Endothelial cell of umbilical vein (primary cell): ENCODE results near the gene DTD2. TPM values are rescaled to one million over a fixed set of nuclear protein-coding genes. Genes with fewer than 3 reads are reported as not detected.

ENCODE experiments used
- BruUV-seq: library from RNA; stranded (reverse); fragments of 400-500 nt; replicated peaks from 2 replicates; lab custom pipeline; 2021; lab: Mats Ljungman, UMichigan
- CTCF ChIA-PET: fragments of 300-600, 350-600 bp; sonication (Branson Sonifier 250); formaldehyde crosslinking; loops from one replicate; lab custom pipeline; 2021; ENCODE audit warnings: antibody characterized with exemption, inconsistent platforms; lab: Charles Lee
- POLR2A ChIA-PET: fragments of 300-600, 350-600 bp; sonication (Branson Sonifier 250); formaldehyde crosslinking; loops from one replicate; lab custom pipeline; 2021; ENCODE audit warnings: antibody characterized with exemption, inconsistent platforms; lab: Charles Lee
- DNase-seq: peaks from one replicate; pipeline ENCODE4 v3.0.0-alpha.2; 2011; ENCODE audit warnings: low read depth, low spot score
- FAIRE-seq: peaks from 2 replicates; lab custom pipeline; 2011; peaks lifted over from hg19 to GRCh38; lab: Jason Lieb, UNC
- H2AFZ ChIP-seq: 2 replicates; pipeline ENCODE4 v1.6.0; 2012; ENCODE audit warnings: low read depth, low read length, control low read depth, inconsistent platforms
- H3K27ac ChIP-seq: 2 replicates; pipeline ENCODE4 v1.5.1; 2011; ENCODE audit warnings: low read depth, mild to moderate bottlenecking, control low read depth, low read length, moderate library complexity; ENCODE audit not compliant: insufficient read depth
- H3K27me3 ChIP-seq, 2 experiments: 2 replicates each; pipeline versions ENCODE4 v1.6.0 to v1.6.1; 2011; ENCODE audit warnings: low read length in 2 of 2, mixed read lengths in 1 of 2; ENCODE audit not compliant: control insufficient read depth in 2 of 2, insufficient read depth in 2 of 2
- H3K36me3 ChIP-seq, 2 experiments: 2 replicates in 1 of 2; 3 replicates in 1 of 2; pipeline ENCODE4 v1.5.1; 2011; ENCODE audit warnings: low read length in 2 of 2, mild to moderate bottlenecking in 1 of 2, moderate library complexity in 1 of 2; ENCODE audit not compliant: control insufficient read depth in 2 of 2, insufficient read depth in 2 of 2; ENCODE audit errors: extremely low read depth in 1 of 2
- H3K4me1 ChIP-seq: 3 replicates; pipeline ENCODE4 v1.5.1; 2011; ENCODE audit warnings: mild to moderate bottlenecking, low read length; ENCODE audit not compliant: control insufficient read depth, insufficient read depth; ENCODE audit errors: extremely low read depth
- H3K4me2 ChIP-seq: 2 replicates; pipeline ENCODE4 v1.6.1; 2011; ENCODE audit warnings: low read length, control low read depth, mixed read lengths; ENCODE audit not compliant: insufficient read depth
- H3K4me3 ChIP-seq, 3 experiments: fragments of 200-600 bp in 1 of 3; sonication (generic), shearing (Covaris generic) in 1 of 3; replicated peaks in 1 of 3; 2 replicates each; pipeline ENCODE4 v1.5.1; 2011 to 2016; ENCODE audit warnings: control low read depth in 3 of 3, low read length in 3 of 3, mild to moderate bottlenecking in 2 of 3, inconsistent platforms in 1 of 3, low read depth in 1 of 3, moderate library complexity in 1 of 3; ENCODE audit not compliant: insufficient read depth in 1 of 3
- H3K79me2 ChIP-seq: 2 replicates; pipeline ENCODE4 v1.6.0; 2012; ENCODE audit warnings: low read length, inconsistent platforms; ENCODE audit not compliant: control insufficient read depth, insufficient read depth
- H3K9ac ChIP-seq: replicated peaks from 2 replicates; pipeline ENCODE3; 2011; ENCODE audit warnings: low read length, control low read depth; ENCODE audit not compliant: insufficient read depth; ENCODE audit errors: extremely low read depth
- H3K9me1 ChIP-seq: replicated peaks from 3 replicates; pipeline ENCODE4 v1.6.0; 2011; ENCODE audit warnings: mild to moderate bottlenecking, low read length; ENCODE audit not compliant: control insufficient read depth, insufficient read depth; ENCODE audit errors: extremely low read depth
- H3K9me3 ChIP-seq: replicated peaks from 2 replicates; pipeline ENCODE4 v1.5.1; 2012; ENCODE audit warnings: low read length, inconsistent platforms; ENCODE audit not compliant: control insufficient read depth, insufficient read depth
- H4K20me1 ChIP-seq: replicated peaks from 2 replicates; pipeline ENCODE3; 2011; ENCODE audit warnings: mild to moderate bottlenecking, low read length; ENCODE audit not compliant: control insufficient read depth, insufficient read depth; ENCODE audit errors: extremely low read depth
- EZH2 ChIP-seq: IDR thresholded peaks from 2 replicates; pipeline ENCODE4 v1.6.1; 2012; ENCODE audit warnings: borderline replicate concordance, low read depth, mild to moderate bottlenecking, moderate library complexity, low read length, inconsistent platforms; ENCODE audit not compliant: severe bottlenecking
- FOS ChIP-seq: IDR thresholded peaks from 2 replicates; pipeline ENCODE4 v1.6.1; 2011; ENCODE audit warnings: mild to moderate bottlenecking, low read length, moderate library complexity, borderline replicate concordance; ENCODE audit not compliant: insufficient read depth
- GATA2 ChIP-seq: IDR thresholded peaks from 2 replicates; pipeline ENCODE4 v1.7.0; 2011; ENCODE audit warnings: low read depth, mild to moderate bottlenecking, moderate library complexity, mixed read lengths, low read length; ENCODE audit not compliant: insufficient read length, insufficient read depth
- JUN ChIP-seq: IDR thresholded peaks from 2 replicates; pipeline ENCODE4 v1.6.1; 2011; ENCODE audit warnings: borderline replicate concordance, low read depth; ENCODE audit not compliant: insufficient read length, insufficient read depth
- MYC ChIP-seq: IDR thresholded peaks from one replicate; pipeline ENCODE4 v1.6.1; 2011; ENCODE audit warnings: mild to moderate bottlenecking, low read depth, low read length
- POLR2A ChIP-seq: IDR thresholded peaks from 2 replicates; pipeline ENCODE4 v1.6.1; 2012; ENCODE audit warnings: low read depth, mild to moderate bottlenecking, control low read depth, low read length
- POLR2AphosphoS5 ChIP-seq: IDR thresholded peaks from 2 replicates; pipeline ENCODE4 v1.6.1; 2012; ENCODE audit warnings: low read depth, mild to moderate bottlenecking, control low read depth, low read length, moderate library complexity; ENCODE audit not compliant: insufficient read depth
- dilution Hi-C: fragments of 300-500 bp; cut with MboI; formaldehyde crosslinking; loops from one replicate; pipeline ENCODE4 v1.15.0; 2019; ENCODE audit warnings: low sequenced_read_pairs; ENCODE audit not compliant: extremely low pct_ligation_motif_present
- intact Hi-C: fragments of 100-400 bp; cut with micrococcal nuclease; formaldehyde crosslinking; loops from one replicate; pipeline ENCODE4 v1.10.0; 2022
- polyA plus RNA-seq, 4 experiments: library from polyadenylated mRNA; depleted of rRNA in 3 of 4; stranded (reverse) in 3 of 4; unstranded in 1 of 4; fragments of >200 nt; gene quantifications; 2 replicates each; pipeline versions ENCODE4 v1.2.1 to v1.2.3, GENCODE V29; 2011 to 2012; ENCODE audit warnings: missing spikeins in 1 of 4
- total RNA-seq: library from RNA; stranded (reverse); gene quantifications from 2 replicates; pipeline ENCODE4 v1.2.3, GENCODE V29; 2021
- TF ChIP-seq, protein P1 (sequence below), 2 donors: IDR thresholded peaks; 1 replicate in 1 of 2; 2 replicates in 1 of 2; pipeline ENCODE4 v1.5.1; 2011; ENCODE audit warnings: low read length in 2 of 2, mild to moderate bottlenecking in 2 of 2, moderate library complexity in 2 of 2, control low read depth in 1 of 2, inconsistent platforms in 1 of 2, low read depth in 1 of 2; ENCODE audit not compliant: insufficient read depth in 1 of 2; ENCODE audit errors: extremely low read depth in 1 of 2
- TF ChIP-seq, protein P2 (sequence below): IDR thresholded peaks from 2 replicates; pipeline ENCODE4 v1.6.1; 2011; ENCODE audit not compliant: insufficient read depth, insufficient read length

The DTD2 gene
- total and polyA plus RNA-seq, 2 donors (not counting 3 experiments of a cell fraction or from before 2014, with no cell fraction given) = 9.2 to 14.4 TPM

DNA sequence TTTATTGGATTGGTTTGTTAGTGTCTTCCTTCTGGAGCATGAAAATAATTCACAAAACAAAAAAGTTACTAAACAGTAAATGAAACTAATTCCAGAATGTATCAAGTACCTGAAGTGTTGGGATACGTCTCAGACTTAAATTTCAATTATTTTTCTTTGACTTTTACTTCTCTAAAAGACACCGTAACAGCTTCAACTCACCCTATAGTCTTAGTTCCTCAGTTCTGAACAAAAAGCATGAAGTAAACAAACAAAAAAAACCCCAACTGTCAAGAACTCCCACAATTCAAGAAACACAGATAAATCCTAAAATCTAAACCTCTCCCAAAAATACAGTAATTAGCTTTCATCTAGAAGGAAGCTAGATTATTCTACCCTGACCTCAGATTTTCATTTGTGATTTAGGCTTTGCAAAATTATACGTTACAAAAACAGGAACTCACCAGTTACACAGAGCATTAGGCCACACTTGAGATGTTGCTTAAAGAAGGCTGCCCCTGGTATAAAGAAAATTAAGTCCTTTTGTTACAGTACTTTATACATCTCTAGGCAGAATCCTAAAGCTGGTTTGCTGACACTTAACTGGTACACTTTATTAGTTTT, 47.2 kb downstream of the DTD2 start:
- Histone ChIP-seq H2AFZ (no peak overlapping the region), H3K4me2 (no peak overlapping the region), H3K9me1 (peaks cover 2% of the 10 kb centered on the region), H3K27me3 (no peaks in the 10 kb centered on the region), H3K27ac (no peak overlapping the region), H3K79me2 (peaks cover 25% of the 10 kb centered on the region), H3K4me1 (peaks cover 11% of the 10 kb centered on the region), H4K20me1 (no peaks in the 10 kb centered on the region), H3K4me3 (no peak overlapping the region), H3K9ac (no peak overlapping the region), H3K36me3 (no peaks in the 10 kb centered on the region), H3K9me3 (no peaks in the 10 kb centered on the region)
- ChIA-PET CTCF (interaction anchor here (0.8 kb wide), 1 partner anchor 40 kb away, joined by 5 read pairs; no protein-coding TSS in a partner anchor), POLR2A (no interaction called here)
- DNase-seq (no peak), FAIRE-seq (no peak)
- intact Hi-C loops (no loop called here), dilution Hi-C loops (no loop called here)
- TF ChIP-seq POLR2AphosphoS5 = no peak
- TF ChIP-seq, protein P1, sequence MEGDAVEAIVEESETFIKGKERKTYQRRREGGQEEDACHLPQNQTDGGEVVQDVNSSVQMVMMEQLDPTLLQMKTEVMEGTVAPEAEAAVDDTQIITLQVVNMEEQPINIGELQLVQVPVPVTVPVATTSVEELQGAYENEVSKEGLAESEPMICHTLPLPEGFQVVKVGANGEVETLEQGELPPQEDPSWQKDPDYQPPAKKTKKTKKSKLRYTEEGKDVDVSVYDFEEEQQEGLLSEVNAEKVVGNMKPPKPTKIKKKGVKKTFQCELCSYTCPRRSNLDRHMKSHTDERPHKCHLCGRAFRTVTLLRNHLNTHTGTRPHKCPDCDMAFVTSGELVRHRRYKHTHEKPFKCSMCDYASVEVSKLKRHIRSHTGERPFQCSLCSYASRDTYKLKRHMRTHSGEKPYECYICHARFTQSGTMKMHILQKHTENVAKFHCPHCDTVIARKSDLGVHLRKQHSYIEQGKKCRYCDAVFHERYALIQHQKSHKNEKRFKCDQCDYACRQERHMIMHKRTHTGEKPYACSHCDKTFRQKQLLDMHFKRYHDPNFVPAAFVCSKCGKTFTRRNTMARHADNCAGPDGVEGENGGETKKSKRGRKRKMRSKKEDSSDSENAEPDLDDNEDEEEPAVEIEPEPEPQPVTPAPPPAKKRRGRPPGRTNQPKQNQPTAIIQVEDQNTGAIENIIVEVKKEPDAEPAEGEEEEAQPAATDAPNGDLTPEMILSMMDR (IDR thresholded peaks at IDR 0.05; ENCODE audit: extremely low read depth in 1 of 2, insufficient read depth in 1 of 2, low read depth in 1 of 2, low read length in 2 of 2) = no peak
- TF ChIP-seq JUN = no peak
- TF ChIP-seq, protein P2, sequence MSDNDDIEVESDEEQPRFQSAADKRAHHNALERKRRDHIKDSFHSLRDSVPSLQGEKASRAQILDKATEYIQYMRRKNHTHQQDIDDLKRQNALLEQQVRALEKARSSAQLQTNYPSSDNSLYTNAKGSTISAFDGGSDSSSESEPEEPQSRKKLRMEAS = no peak
- TF ChIP-seq POLR2A = no peak
- no peak for TF ChIP-seq GATA2
- TF ChIP-seq FOS = no peak
- TF ChIP-seq MYC = no peak
- no peak for TF ChIP-seq EZH2
- no TSS peak for BruUV-seq
